Progenitor cell of endocrine pancreas (in vitro differentiated cells): ENCODE results near the gene ILDR2. TPM values are rescaled to one million over a fixed set of nuclear protein-coding genes. Genes with fewer than 3 reads are reported as not detected.
A peak's percentile ranks its signal among the peaks of the same experiment; 100 is the strongest.

ENCODE experiments used
- DNase-seq: peaks from one replicate; pipeline ENCODE4 v3.0.0; 2021; ENCODE audit warnings: low spot score; ENCODE audit not compliant: unreplicated experiment
- H3K27ac Mint-ChIP-seq: 2 replicates; pipeline ENCODE4 v1.8.0; 2021; ENCODE audit warnings: mild to moderate bottlenecking, moderate library complexity, mixed read lengths
- H3K27me3 Mint-ChIP-seq: 2 replicates; pipeline ENCODE4 v1.8.0; 2021; ENCODE audit warnings: mixed read lengths
- H3K36me3 Mint-ChIP-seq: 2 replicates; pipeline ENCODE4 v1.8.0; 2022; ENCODE audit warnings: mixed read lengths; ENCODE audit not compliant: insufficient read depth
- H3K4me1 Mint-ChIP-seq: 2 replicates; pipeline ENCODE4 v1.8.0; 2021; ENCODE audit warnings: low read depth, mixed read lengths
- H3K4me3 Mint-ChIP-seq: 2 replicates; pipeline ENCODE4 v1.8.0; 2021; ENCODE audit warnings: low read depth, mild to moderate bottlenecking, moderate library complexity, mixed read lengths
- H3K9me3 Mint-ChIP-seq: 2 replicates; pipeline ENCODE4 v1.8.0; 2021; ENCODE audit warnings: low read depth, mixed read lengths
- long read RNA-seq: library from polyadenylated mRNA; unstranded; transcript quantifications from one replicate; pipeline ENCODE4 v2.0.0, GENCODE V29; 2020
- total RNA-seq: library from RNA; stranded (reverse); gene quantifications from 2 replicates; pipeline ENCODE4 v1.2.1, GENCODE V29; 2021
- TF ChIP-seq, protein P1 (sequence below): fragments of 200-600 bp; sonication (generic); IDR thresholded peaks from one replicate; pipeline ENCODE4 v1.5.0; 2021; ENCODE audit warnings: antibody characterized with exemption, mild to moderate bottlenecking; ENCODE audit not compliant: unreplicated experiment

The ILDR2 gene, protein sequence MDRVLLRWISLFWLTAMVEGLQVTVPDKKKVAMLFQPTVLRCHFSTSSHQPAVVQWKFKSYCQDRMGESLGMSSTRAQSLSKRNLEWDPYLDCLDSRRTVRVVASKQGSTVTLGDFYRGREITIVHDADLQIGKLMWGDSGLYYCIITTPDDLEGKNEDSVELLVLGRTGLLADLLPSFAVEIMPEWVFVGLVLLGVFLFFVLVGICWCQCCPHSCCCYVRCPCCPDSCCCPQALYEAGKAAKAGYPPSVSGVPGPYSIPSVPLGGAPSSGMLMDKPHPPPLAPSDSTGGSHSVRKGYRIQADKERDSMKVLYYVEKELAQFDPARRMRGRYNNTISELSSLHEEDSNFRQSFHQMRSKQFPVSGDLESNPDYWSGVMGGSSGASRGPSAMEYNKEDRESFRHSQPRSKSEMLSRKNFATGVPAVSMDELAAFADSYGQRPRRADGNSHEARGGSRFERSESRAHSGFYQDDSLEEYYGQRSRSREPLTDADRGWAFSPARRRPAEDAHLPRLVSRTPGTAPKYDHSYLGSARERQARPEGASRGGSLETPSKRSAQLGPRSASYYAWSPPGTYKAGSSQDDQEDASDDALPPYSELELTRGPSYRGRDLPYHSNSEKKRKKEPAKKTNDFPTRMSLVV
- 1.4 and 1.7 TPM in 2 replicates for total RNA-seq
- long read RNA-seq, result 0 reads

DNA sequence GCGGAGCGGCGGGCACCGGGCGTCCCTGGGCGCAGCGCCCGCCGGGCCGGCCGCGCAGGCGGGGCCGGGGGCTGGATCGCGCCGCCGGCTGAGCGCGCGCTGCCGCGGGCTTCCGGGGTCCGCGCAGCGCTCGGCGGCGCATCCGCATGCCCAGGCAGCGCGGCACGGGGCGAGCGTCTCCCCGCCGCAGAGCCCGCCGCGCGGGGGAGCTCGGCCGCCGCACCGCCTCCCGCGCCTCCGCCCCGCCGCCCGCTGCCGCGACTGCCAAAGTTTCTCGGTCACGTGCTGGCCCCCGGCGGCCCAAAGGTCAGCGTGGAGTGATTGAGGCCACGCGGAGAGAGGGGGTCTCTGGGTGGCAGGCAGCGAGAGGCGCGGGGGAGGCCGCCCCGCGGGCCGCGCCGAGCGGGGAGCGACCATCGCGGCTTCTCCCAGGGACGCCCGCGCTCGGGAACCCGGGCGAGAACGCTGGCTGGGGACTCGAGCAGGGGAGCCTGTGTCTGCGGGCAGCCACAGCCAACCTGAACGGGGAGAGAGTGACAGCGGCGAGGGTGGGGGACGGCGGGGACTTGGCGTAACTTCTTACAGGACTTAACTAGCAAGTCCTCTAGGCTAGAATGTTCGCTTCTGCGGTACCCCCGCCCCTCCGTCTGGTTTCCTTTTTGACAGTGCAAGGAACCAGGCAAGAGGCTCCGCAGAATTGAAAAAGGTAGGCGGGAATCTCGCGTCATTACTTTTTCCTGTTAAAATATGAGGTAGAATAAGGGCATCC is at the start of gene ILDR2:
Gene ILDR2 (minus strand): TSS at position 180 of the 769 bp plus-strand sequence. CDS start 272 bp downstream, outside the sequence.
- Mint-ChIP-seq H3K27me3 (peaks cover 75% of the 10 kb centered on the region), H3K36me3 (no peaks in the 10 kb centered on the region), H3K4me1 (peaks cover 10% of the 10 kb centered on the region), H3K4me3 (peak within 1 kb of the TSS; percentile 78), H3K27ac (peak within 1 kb of the TSS; percentile 2), H3K9me3 (no peaks in the 10 kb centered on the region)
- DNase-seq, result peak; percentile 40
- TF ChIP-seq, protein P1, sequence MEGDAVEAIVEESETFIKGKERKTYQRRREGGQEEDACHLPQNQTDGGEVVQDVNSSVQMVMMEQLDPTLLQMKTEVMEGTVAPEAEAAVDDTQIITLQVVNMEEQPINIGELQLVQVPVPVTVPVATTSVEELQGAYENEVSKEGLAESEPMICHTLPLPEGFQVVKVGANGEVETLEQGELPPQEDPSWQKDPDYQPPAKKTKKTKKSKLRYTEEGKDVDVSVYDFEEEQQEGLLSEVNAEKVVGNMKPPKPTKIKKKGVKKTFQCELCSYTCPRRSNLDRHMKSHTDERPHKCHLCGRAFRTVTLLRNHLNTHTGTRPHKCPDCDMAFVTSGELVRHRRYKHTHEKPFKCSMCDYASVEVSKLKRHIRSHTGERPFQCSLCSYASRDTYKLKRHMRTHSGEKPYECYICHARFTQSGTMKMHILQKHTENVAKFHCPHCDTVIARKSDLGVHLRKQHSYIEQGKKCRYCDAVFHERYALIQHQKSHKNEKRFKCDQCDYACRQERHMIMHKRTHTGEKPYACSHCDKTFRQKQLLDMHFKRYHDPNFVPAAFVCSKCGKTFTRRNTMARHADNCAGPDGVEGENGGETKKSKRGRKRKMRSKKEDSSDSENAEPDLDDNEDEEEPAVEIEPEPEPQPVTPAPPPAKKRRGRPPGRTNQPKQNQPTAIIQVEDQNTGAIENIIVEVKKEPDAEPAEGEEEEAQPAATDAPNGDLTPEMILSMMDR, result peak; percentile 29

DNA sequence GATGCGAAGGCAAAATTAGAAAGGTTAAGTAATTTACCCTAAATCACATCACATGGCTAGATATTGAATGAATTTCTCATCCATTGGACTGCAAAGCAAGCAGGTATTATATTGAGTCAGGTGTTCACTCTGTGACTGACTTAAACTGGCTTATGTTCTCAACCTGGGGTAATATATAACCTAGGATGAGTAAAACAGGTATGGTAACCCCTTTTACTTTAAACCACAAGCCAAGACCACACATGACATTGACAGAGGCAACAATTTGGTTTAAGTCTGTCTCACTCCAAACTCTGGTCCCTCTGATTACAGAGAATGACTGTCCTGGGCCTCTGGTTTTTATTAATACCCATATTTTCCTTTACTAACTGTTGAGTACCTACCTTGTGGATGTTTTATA is 47.0 kb upstream of the ILDR2 start:
- TF ChIP-seq, protein P1, result no peak
- peaks cover 4% of the 10 kb centered on the region for H3K27me3 Mint-ChIP-seq
- H3K27ac Mint-ChIP-seq, result no peak overlapping the region
- H3K9me3 Mint-ChIP-seq, result peaks cover 4% of the 10 kb centered on the region
- no peak for DNase-seq
- no peaks in the 10 kb centered on the region for H3K36me3 Mint-ChIP-seq
- no peak overlapping the region for H3K4me3 Mint-ChIP-seq
- peaks cover 5% of the 10 kb centered on the region for H3K4me1 Mint-ChIP-seq

DNA sequence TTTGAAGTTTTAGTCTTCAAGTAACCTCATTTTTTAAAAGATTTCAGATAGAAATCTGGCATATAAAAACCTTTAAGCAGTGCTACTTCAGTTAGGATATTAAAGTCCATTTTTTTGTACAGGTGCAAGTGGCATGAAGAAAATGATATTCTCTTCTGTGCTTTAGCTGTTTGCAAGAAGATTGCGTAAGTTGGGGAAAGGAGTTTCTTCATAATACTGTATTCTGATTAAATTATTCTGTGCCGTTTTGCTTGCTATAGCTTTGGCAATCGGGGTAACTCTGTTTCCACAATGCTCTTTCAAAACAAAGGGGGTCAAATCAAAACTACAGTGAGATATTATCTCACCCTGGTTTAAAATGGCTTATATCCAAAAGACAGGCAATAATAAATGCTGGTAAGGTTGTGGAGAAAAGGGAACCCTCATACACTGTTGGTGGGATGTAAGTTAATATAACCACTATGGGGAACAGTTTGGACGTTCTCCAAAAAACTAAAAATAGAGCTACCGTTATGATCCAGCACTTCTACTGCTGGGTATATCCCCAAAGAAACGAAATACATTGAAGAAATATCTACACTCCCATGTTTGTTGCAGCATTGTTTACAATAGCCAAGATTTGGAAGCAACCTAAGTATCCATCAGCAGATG is 40.9 kb upstream of the ILDR2 start:
- no peaks in the 10 kb centered on the region for H3K36me3 Mint-ChIP-seq
- TF ChIP-seq, protein P1, result no peak
- no peaks in the 10 kb centered on the region for H3K9me3 Mint-ChIP-seq
- peaks cover 3% of the 10 kb centered on the region for H3K4me1 Mint-ChIP-seq
- no peak for DNase-seq
- no peak overlapping the region for H3K4me3 Mint-ChIP-seq
- peaks cover 21% of the 10 kb centered on the region for H3K27me3 Mint-ChIP-seq
- no peak overlapping the region for H3K27ac Mint-ChIP-seq

DNA sequence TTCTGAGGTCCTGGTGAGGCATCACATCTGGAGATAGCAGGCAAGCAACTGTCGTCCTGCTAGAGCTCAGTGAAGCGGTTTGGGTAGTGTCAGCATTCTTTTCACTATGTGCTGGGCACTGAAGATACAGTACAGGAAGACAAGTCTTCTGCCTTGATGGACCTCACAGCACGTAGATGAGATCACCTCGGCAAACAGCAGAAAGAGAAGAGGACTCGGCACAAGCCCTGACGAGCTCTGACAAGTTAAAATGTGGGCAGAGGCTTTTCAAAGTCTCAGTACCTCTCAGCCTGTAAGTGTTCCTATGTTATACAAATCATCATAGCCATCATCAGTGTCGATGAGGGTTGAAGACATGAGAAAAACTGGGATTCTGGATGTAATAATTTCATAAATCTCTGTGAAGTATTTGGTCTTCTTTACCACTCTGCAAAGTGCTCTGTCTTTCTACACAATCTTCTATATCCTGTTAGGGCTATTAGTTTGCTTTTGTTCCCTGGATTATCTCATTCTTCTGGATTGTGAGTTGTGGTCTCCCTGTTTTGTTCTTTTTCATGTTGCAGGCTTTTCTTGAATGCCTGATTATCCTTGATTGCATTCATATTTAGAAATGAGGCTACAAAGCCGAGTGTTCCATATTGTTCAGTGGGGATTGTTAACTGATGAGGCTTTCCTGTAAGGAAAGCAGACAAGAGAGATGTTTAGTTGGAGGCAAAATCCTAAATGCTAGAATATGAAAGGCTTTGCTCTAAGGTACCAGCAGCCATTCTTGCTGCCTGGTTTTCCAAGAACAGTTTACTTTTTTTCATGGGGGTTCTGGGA is 38.0 kb upstream of the ILDR2 start:
- H3K9me3 Mint-ChIP-seq, result no peaks in the 10 kb centered on the region
- peaks cover 21% of the 10 kb centered on the region for H3K27me3 Mint-ChIP-seq
- TF ChIP-seq, protein P1, result no peak
- H3K4me1 Mint-ChIP-seq, result no peaks in the 10 kb centered on the region
- no peak for DNase-seq
- H3K27ac Mint-ChIP-seq, result no peak overlapping the region
- no peaks in the 10 kb centered on the region for H3K36me3 Mint-ChIP-seq
- no peak overlapping the region for H3K4me3 Mint-ChIP-seq
